Measurements from ENCODE around the gene TXLNG.

- TF ChIP-seq CTCF (tag by site-specific recombination; IDR thresholded peaks at IDR 0.05) (no peak), ZNF626 (tag by site-specific recombination; IDR thresholded peaks at IDR 0.05) (no peak), PRDM6 (tag by site-specific recombination; IDR thresholded peaks at IDR 0.05) (no peak), ZNF629 (tag by site-specific recombination; IDR thresholded peaks at IDR 0.05) (no peak), ZNF449 (tag by site-specific recombination; IDR thresholded peaks at IDR 0.05) (no peak), ZBTB1 (tag by site-specific recombination; IDR thresholded peaks at IDR 0.05) (no peak), ZBTB7A (tag by site-specific recombination; IDR thresholded peaks at IDR 0.05; ENCODE audit: low read depth) (no peak), ZBTB26 (tag by site-specific recombination; optimal IDR thresholded peaks at IDR 0.05) (no peak)
Observed at GRCh38 chrX:16825264-16826035, 39.2 kb downstream of the TXLNG start.
